ENCODE data around the gene RAC3. TPM values are rescaled to one million over a fixed set of nuclear protein-coding genes. Genes with fewer than 3 reads are reported as not detected.

The RAC3 gene
- total RNA-seq, 1 donor from 2014 or later: 75.0 TPM

DNA sequence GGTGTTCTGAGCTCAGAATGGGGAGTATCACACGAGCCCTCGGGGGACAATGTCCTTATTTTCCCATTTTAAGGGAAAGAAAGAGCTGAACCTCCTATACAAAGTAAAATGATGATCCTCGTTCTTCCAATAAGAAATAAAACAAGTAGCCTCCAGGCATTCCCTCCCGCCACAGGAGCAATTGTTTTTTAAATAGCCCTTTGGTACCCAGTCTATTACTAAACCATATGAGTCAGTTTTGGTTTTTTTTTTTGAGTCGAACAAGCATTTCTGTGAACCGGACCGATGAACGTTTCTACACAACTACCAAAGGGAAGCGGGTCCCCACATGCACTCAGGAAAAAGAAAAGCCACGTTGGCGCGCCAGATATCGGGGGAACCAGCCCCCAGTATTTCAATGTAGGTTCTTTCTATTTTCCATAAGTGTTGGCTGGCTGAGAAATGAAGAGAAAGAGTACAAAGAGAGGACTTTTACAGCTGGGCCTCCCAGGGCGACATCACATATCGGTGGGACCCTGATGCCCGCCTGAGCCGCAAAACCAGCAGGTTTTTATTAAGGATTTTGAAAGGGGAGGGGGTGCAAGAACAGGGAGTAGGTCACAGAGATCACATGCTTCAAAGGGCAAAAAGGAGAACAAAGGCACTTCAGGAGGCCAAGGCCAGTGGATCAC lies 9.8 kb downstream of the RAC3 start:
- Mint-ChIP-seq H3K27me3 (ENCODE audit: low read depth) (no peaks in the 10 kb centered on the region), H3K36me3 (ENCODE audit: low read depth) (no peaks in the 10 kb centered on the region), H3K27ac (ENCODE audit: unreplicated experiment) (no peak overlapping the region), H3K4me3 (peak overlapping the region; percentile 48), H3K9me3 (no peaks in the 10 kb centered on the region), H3K4me1 (peaks cover 25% of the 10 kb centered on the region)
- no peak for DNase-seq (ENCODE audit: low read depth, low spot score)
- TF ChIP-seq, protein P1, sequence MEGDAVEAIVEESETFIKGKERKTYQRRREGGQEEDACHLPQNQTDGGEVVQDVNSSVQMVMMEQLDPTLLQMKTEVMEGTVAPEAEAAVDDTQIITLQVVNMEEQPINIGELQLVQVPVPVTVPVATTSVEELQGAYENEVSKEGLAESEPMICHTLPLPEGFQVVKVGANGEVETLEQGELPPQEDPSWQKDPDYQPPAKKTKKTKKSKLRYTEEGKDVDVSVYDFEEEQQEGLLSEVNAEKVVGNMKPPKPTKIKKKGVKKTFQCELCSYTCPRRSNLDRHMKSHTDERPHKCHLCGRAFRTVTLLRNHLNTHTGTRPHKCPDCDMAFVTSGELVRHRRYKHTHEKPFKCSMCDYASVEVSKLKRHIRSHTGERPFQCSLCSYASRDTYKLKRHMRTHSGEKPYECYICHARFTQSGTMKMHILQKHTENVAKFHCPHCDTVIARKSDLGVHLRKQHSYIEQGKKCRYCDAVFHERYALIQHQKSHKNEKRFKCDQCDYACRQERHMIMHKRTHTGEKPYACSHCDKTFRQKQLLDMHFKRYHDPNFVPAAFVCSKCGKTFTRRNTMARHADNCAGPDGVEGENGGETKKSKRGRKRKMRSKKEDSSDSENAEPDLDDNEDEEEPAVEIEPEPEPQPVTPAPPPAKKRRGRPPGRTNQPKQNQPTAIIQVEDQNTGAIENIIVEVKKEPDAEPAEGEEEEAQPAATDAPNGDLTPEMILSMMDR (conservative IDR thresholded peaks at IDR 0.05): no peak

DNA sequence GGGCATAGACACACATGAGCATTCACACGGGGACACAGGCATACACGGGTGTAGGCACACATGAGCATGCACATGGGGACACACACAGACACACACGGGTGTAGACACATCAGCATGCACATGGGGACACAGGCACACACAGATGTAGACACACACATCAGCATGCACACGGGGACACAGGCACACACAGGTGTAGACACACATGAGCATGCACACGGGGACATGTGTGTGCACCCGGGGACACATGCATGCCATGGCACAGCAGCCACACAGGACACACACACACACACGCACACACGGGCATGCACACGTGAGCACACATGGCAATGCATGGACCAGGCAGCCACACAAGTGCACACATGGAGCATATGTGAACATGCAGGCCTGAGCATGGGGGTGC lies 11.2 kb downstream of the RAC3 start:
- Mint-ChIP-seq H3K9me3 (no peaks in the 10 kb centered on the region), H3K4me3 (no peak overlapping the region)

DNA sequence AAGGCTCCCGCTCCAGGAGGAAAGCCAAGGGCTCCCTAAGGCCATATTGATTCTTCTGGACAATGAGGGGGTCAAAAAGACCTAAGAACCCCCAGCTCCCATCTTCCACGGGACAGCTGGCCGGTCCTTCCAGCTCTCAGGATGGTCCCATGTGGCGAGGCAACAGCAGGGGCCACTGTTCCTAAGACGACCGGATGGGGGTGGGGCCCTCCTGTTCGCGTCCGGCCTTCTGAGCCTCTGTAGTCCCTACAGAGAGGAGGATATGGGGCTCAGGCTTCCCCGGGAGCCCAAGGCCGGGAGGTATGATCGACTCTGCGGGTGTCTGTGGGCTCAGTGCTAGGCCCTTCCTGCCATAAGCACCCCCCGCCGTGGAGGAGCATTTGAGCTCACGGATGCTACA lies 12.0 kb downstream of the RAC3 start:
- TF ChIP-seq, protein P1 (conservative IDR thresholded peaks at IDR 0.05): no peak
- H3K36me3 Mint-ChIP-seq (ENCODE audit: low read depth): peaks cover 5% of the 10 kb centered on the region
- peaks cover 16% of the 10 kb centered on the region for H3K4me1 Mint-ChIP-seq
- H3K4me3 Mint-ChIP-seq: no peak overlapping the region
- no peaks in the 10 kb centered on the region for H3K9me3 Mint-ChIP-seq
- no peak overlapping the region for H3K27ac Mint-ChIP-seq (ENCODE audit: unreplicated experiment)
- no peak for DNase-seq (ENCODE audit: low read depth, low spot score)
- H3K27me3 Mint-ChIP-seq (ENCODE audit: low read depth): no peaks in the 10 kb centered on the region

More for the DNA sequence above, 11.2 kb downstream of the RAC3 start:
- no peak for DNase-seq (ENCODE audit: low read depth, low spot score)
- TF ChIP-seq, protein P1 (conservative IDR thresholded peaks at IDR 0.05): no peak
- Mint-ChIP-seq H3K4me1 (peaks cover 21% of the 10 kb centered on the region), H3K36me3 (ENCODE audit: low read depth) (peaks cover 4% of the 10 kb centered on the region), H3K27ac (ENCODE audit: unreplicated experiment) (no peak overlapping the region), H3K27me3 (ENCODE audit: low read depth) (no peaks in the 10 kb centered on the region)

DNA sequence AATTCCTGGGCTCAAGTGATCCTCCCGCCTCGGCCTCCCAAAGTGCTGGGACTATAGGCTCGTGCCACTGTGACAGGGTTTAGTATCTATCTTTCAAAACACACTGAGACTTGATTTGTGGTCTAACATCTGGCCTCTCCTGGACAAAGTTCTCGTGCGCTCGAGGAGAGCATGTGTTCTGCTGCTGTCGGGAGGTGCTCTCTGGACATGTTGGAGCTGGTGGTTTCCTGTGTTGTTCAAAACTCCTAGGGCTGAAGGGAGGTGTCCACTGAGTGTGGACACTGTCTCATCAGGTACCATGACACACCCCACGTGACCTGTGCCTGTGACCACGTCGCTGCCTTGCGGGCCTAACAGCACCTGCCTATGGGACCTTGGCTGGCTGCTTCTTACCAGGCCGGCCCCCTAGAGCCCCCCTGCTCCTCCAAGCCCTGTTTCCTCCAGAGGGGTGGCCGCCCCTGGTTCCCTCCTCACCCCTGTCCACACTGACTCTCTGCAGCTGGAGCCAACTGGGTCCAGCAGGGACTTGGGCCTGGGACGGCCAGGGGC lies 14.5 kb downstream of the RAC3 start:
- Mint-ChIP-seq H3K36me3 (ENCODE audit: low read depth) (peaks cover 5% of the 10 kb centered on the region), H3K27ac (ENCODE audit: unreplicated experiment) (no peak overlapping the region), H3K9me3 (no peaks in the 10 kb centered on the region)

DNA sequence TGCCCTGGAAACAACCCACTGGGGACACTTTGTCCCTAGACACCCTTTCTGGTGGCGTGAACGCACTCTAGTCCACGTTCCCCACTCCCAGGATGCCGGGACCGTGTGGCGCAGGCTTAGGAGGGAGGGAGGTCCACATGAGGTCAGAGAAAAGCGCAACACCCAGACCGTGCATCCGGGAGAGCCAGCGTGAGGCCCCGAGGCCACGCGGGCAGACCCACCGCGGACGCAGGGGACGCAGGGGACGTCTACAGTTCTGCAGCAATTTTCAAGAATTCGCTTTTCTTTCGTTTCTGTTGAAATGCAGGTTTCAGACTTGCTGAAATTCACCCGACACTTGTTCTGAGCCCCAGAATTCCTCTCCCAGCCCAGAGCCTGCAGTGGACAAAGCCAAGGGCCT lies 15.4 kb downstream of the RAC3 start:
- Mint-ChIP-seq H3K27me3 (ENCODE audit: low read depth) (no peaks in the 10 kb centered on the region), H3K36me3 (ENCODE audit: low read depth) (peaks cover 5% of the 10 kb centered on the region), H3K27ac (ENCODE audit: unreplicated experiment) (no peak overlapping the region), H3K4me3 (peak overlapping the region; percentile 75), H3K9me3 (no peaks in the 10 kb centered on the region), H3K4me1 (no peaks in the 10 kb centered on the region)
- DNase-seq (ENCODE audit: low read depth, low spot score): no peak
- TF ChIP-seq, protein P1 (conservative IDR thresholded peaks at IDR 0.05): no peak

More for the DNA sequence above, 14.5 kb downstream of the RAC3 start:
- H3K4me3 Mint-ChIP-seq: peak overlapping the region; percentile 13
- peaks cover 6% of the 10 kb centered on the region for H3K4me1 Mint-ChIP-seq
- DNase-seq (ENCODE audit: low read depth, low spot score): no peak
- no peaks in the 10 kb centered on the region for H3K27me3 Mint-ChIP-seq (ENCODE audit: low read depth)
- TF ChIP-seq, protein P1 (conservative IDR thresholded peaks at IDR 0.05): no peak
